HEK293T (cell line): Measurements from ENCODE around the gene PDZD2.

ENCODE experiments used
- ARNT ChIP-seq: fragments of 450-650 bp; IDR thresholded peaks from 2 replicates; pipeline ENCODE4 v1.6.1; 2017; ENCODE audit warnings: mild to moderate bottlenecking
- BHLHE40 ChIP-seq: fragments of 450-650 bp; IDR thresholded peaks from 2 replicates; pipeline ENCODE4 v1.6.1; 2016; ENCODE audit warnings: mild to moderate bottlenecking, moderate library complexity, borderline replicate concordance
- CTBP1 ChIP-seq: fragments of 450-650 bp; IDR thresholded peaks from 2 replicates; pipeline ENCODE4 v1.6.1; 2016; ENCODE audit warnings: borderline replicate concordance
- FOXA1 ChIP-seq: fragments of 450-650 bp; IDR thresholded peaks from 2 replicates; pipeline ENCODE4 v1.6.1; 2016; ENCODE audit warnings: mild to moderate bottlenecking
- FOXK2 ChIP-seq: fragments of 450-650 bp; IDR thresholded peaks from 2 replicates; pipeline ENCODE4 v1.6.1; 2016; ENCODE audit warnings: mild to moderate bottlenecking
- FOXM1 ChIP-seq: fragments of 450-650 bp; IDR thresholded peaks from 2 replicates; pipeline ENCODE4 v1.6.1; 2017; ENCODE audit warnings: mild to moderate bottlenecking, borderline replicate concordance
- L3MBTL2 ChIP-seq: fragments of 450-650 bp; conservative IDR thresholded peaks from 2 replicates; pipeline ENCODE4 v1.6.1; 2016; ENCODE audit warnings: mild to moderate bottlenecking
- LEF1 ChIP-seq: fragments of 450-650 bp; IDR thresholded peaks from 2 replicates; pipeline ENCODE4 v1.6.1; 2017; ENCODE audit warnings: mild to moderate bottlenecking, borderline replicate concordance
- NFRKB ChIP-seq: fragments of 450-650 bp; IDR thresholded peaks from 2 replicates; pipeline ENCODE4 v1.6.1; 2016; ENCODE audit warnings: mild to moderate bottlenecking, moderate library complexity
- SP1 ChIP-seq: fragments of 450-650 bp; IDR thresholded peaks from 2 replicates; pipeline ENCODE4 v1.6.1; 2017
- TARDBP ChIP-seq: fragments of 450-650 bp; IDR thresholded peaks from 2 replicates; pipeline ENCODE4 v1.6.1; 2016
- ZNF384 ChIP-seq: fragments of 450-650 bp; IDR thresholded peaks from 2 replicates; pipeline ENCODE4 v1.6.1; 2016
- TF ChIP-seq, protein P1 (sequence below): fragments of 450-650 bp; IDR thresholded peaks from 2 replicates; pipeline ENCODE4 v1.6.1; 2016

DNA sequence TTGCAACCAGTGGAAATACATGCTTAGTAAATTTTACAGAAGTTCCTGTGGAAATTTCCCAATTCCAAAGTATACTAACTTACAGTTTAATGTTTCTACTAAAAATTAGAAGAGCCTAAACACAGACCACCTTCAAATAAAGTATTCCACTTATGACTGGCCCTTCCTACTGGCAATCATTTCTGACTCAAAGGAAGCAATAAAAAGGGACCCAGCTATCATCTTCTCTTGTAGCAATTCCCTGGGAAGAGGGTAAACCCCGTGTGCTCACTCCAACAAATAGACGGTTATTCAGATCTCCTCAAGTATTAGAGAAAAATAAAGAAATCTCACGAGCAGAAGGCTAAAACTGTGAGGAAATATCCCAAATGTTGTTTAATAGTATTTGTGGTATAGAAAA is 491.9 kb downstream of the PDZD2 start:
- TF ChIP-seq SP1 (no peak), BHLHE40 (no peak), TARDBP (no peak), LEF1 (no peak), L3MBTL2 (no peak), ARNT (no peak), ZNF384 (no peak), FOXK2 (no peak), FOXM1 (no peak), NFRKB (no peak), CTBP1 (no peak), FOXA1 (no peak)
- TF ChIP-seq, protein P1, sequence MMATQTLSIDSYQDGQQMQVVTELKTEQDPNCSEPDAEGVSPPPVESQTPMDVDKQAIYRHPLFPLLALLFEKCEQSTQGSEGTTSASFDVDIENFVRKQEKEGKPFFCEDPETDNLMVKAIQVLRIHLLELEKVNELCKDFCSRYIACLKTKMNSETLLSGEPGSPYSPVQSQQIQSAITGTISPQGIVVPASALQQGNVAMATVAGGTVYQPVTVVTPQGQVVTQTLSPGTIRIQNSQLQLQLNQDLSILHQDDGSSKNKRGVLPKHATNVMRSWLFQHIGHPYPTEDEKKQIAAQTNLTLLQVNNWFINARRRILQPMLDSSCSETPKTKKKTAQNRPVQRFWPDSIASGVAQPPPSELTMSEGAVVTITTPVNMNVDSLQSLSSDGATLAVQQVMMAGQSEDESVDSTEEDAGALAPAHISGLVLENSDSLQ, result peak; percentile 30; the same call in 1 of the 2 replicates
